Fibroblast of peridontal ligament (primary cell): ENCODE results near the gene EEIG1.

Source experiments
- DNase-seq: peaks from one replicate; pipeline ENCODE4 v3.0.0-alpha.2; 2010; ENCODE audit errors: extremely low read depth

The EEIG1 gene

GRCh38 chr9:127974769-127975261 is 6.0 kb downstream of the EEIG1 start:
- no peak for DNase-seq

- no peak for DNase-seq
Observed at GRCh38 chr9:127974001-127974768, 6.6 kb downstream of the EEIG1 start.

- no peak for DNase-seq
Observed at GRCh38 chr9:127973169-127974000, 7.4 kb downstream of the EEIG1 start.

GRCh38 chr9:127972236-127972871 is 8.4 kb downstream of the EEIG1 start:
- no peak for DNase-seq

GRCh38 chr9:127971357-127972235 is 9.2 kb downstream of the EEIG1 start:
- no peak for DNase-seq

- no peak for DNase-seq
Observed at GRCh38 chr9:127970401-127971313, 10.1 kb downstream of the EEIG1 start.

- peak; percentile 90 for DNase-seq
Observed at GRCh38 chr9:127968700-127969383, 11.9 kb downstream of the EEIG1 start.

- no peak for DNase-seq
Observed at GRCh38 chr9:127968042-127968441, 12.7 kb downstream of the EEIG1 start.

GRCh38 chr9:127967151-127967809 is 13.5 kb downstream of the EEIG1 start:
- no peak for DNase-seq

GRCh38 chr9:127966416-127967150 is 14.2 kb downstream of the EEIG1 start:
- DNase-seq: no peak

- DNase-seq: no peak
Observed at GRCh38 chr9:127965953-127966352, 14.8 kb downstream of the EEIG1 start.

GRCh38 chr9:127963359-127964064 is 17.3 kb downstream of the EEIG1 start:
- no peak for DNase-seq

GRCh38 chr9:127963041-127963358 is 17.8 kb downstream of the EEIG1 start:
- no peak for DNase-seq

- no peak for DNase-seq
Observed at GRCh38 chr9:127962278-127962677, 18.5 kb downstream of the EEIG1 start.

GRCh38 chr9:127961613-127962155 is 19.1 kb downstream of the EEIG1 start:
- DNase-seq: no peak

- DNase-seq: no peak
Observed at GRCh38 chr9:127961155-127961490, 19.7 kb downstream of the EEIG1 start.

- DNase-seq: no peak
Observed at GRCh38 chr9:127960410-127961154, 20.2 kb downstream of the EEIG1 start.
